HepG2 (cell line): ENCODE measurements around the gene NTM.

Experiments used
- BCLAF1 ChIP-seq: fragments of 450-650 bp; IDR thresholded peaks from 2 replicates; pipeline ENCODE4 v1.6.1; 2017; ENCODE audit warnings: mild to moderate bottlenecking
- GMEB2 ChIP-seq: IDR thresholded peaks from 2 replicates; pipeline ENCODE4 v1.6.1; 2016; ENCODE audit warnings: missing biosample characterization, missing genetic modification reagents, low read depth
- NBN ChIP-seq: fragments of 450-650 bp; conservative IDR thresholded peaks from 2 replicates; pipeline ENCODE4 v1.6.1; 2017
- ZNF232 ChIP-seq: sonication (generic); formaldehyde crosslinking; IDR thresholded peaks from 2 replicates; pipeline ENCODE4 v1.4.0; 2020; ENCODE audit warnings: missing genetic modification reagents, borderline replicate concordance
- ZNF235 ChIP-seq: sonication (generic); formaldehyde crosslinking; IDR thresholded peaks from 2 replicates; pipeline ENCODE4 v1.8.1; 2023; ENCODE audit warnings: mild to moderate bottlenecking, missing genetic modification reagents, borderline replicate concordance
- ZNF354B ChIP-seq: sonication (generic); formaldehyde crosslinking; IDR thresholded peaks from 2 replicates; pipeline ENCODE4 v1.8.0; 2022; ENCODE audit warnings: mild to moderate bottlenecking, missing genetic modification reagents
- ZNF607 ChIP-seq: sonication (generic); formaldehyde crosslinking; IDR thresholded peaks from 2 replicates; pipeline ENCODE4 v1.5.1; 2020; ENCODE audit warnings: missing genetic modification reagents, mild to moderate bottlenecking, borderline replicate concordance
- ZNF646 ChIP-seq: sonication (generic); formaldehyde crosslinking; IDR thresholded peaks from 2 replicates; pipeline ENCODE4 v1.9.0; 2021; ENCODE audit warnings: mild to moderate bottlenecking, missing genetic modification reagents
- ZSCAN30 ChIP-seq: sonication (generic); formaldehyde crosslinking; IDR thresholded peaks from 2 replicates; pipeline ENCODE4 v1.5.0; 2020; ENCODE audit warnings: mild to moderate bottlenecking, missing genetic modification reagents
- TF ChIP-seq, protein P1 (sequence below): sonication (generic); formaldehyde crosslinking; IDR thresholded peaks from 2 replicates; pipeline ENCODE4 v1.4.0; 2020; ENCODE audit warnings: missing genetic modification reagents
- TF ChIP-seq, protein P2 (sequence below): sonication (generic); formaldehyde crosslinking; IDR thresholded peaks from 2 replicates; pipeline ENCODE4 v1.5.0; 2020; ENCODE audit warnings: mild to moderate bottlenecking, missing genetic modification reagents, moderate library complexity

DNA sequence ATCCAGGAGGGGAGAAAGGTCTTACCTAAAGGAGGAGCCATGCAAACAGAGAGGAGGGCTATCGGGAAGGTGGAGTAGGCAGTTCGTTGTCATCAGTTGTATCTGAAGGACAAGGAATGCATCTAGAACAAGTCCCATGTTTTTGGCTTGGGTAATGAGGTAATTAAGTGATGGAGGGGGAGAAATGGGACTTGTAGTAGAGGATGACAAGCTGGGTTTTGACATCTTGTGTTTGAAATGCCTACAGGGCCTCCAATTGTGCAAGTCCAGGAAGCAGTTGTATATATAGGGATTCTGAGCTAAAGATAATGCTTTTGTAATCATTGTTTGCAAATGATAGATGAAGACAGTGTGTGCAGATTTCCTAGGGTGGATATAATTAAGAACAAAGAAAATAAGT, 622.8 kb downstream of the NTM start:
- TF ChIP-seq ZNF235 (CRISPR knock-in tag): no peak
- TF ChIP-seq ZNF232 (CRISPR knock-in tag): no peak
- TF ChIP-seq, protein P1, sequence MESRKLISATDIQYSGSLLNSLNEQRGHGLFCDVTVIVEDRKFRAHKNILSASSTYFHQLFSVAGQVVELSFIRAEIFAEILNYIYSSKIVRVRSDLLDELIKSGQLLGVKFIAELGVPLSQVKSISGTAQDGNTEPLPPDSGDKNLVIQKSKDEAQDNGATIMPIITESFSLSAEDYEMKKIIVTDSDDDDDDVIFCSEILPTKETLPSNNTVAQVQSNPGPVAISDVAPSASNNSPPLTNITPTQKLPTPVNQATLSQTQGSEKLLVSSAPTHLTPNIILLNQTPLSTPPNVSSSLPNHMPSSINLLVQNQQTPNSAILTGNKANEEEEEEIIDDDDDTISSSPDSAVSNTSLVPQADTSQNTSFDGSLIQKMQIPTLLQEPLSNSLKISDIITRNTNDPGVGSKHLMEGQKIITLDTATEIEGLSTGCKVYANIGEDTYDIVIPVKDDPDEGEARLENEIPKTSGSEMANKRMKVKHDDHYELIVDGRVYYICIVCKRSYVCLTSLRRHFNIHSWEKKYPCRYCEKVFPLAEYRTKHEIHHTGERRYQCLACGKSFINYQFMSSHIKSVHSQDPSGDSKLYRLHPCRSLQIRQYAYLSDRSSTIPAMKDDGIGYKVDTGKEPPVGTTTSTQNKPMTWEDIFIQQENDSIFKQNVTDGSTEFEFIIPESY: no peak
- TF ChIP-seq ZSCAN30: no peak
- TF ChIP-seq ZNF646 (CRISPR knock-in tag): no peak
- no peak for TF ChIP-seq ZNF607
- no peak for TF ChIP-seq NBN
- TF ChIP-seq ZNF354B: no peak
- TF ChIP-seq GMEB2 (CRISPR knock-in tag): no peak
- TF ChIP-seq BCLAF1: no peak
- TF ChIP-seq, protein P2, sequence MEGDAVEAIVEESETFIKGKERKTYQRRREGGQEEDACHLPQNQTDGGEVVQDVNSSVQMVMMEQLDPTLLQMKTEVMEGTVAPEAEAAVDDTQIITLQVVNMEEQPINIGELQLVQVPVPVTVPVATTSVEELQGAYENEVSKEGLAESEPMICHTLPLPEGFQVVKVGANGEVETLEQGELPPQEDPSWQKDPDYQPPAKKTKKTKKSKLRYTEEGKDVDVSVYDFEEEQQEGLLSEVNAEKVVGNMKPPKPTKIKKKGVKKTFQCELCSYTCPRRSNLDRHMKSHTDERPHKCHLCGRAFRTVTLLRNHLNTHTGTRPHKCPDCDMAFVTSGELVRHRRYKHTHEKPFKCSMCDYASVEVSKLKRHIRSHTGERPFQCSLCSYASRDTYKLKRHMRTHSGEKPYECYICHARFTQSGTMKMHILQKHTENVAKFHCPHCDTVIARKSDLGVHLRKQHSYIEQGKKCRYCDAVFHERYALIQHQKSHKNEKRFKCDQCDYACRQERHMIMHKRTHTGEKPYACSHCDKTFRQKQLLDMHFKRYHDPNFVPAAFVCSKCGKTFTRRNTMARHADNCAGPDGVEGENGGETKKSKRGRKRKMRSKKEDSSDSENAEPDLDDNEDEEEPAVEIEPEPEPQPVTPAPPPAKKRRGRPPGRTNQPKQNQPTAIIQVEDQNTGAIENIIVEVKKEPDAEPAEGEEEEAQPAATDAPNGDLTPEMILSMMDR (CRISPR knock-in tag): no peak
